SK-N-MC (cell line): ENCODE data around the gene ATPAF1.

ENCODE experiments used
- EZH2 ChIP-seq: fragments of 200-600 bp; sonication (generic); IDR thresholded peaks from one replicate; pipeline ENCODE4 v1.6.1; 2017; ENCODE audit warnings: antibody characterized with exemption
- FOXP2 ChIP-seq: optimal IDR thresholded peaks from 2 replicates; pipeline ENCODE3; 2011; ENCODE audit warnings: mild to moderate bottlenecking, moderate library complexity; ENCODE audit not compliant: insufficient read depth; ENCODE audit errors: extremely low read length, control extremely low read depth
- POLR2AphosphoS5 ChIP-seq: IDR thresholded peaks from 2 replicates; pipeline ENCODE4 v1.6.1; 2012; ENCODE audit warnings: mild to moderate bottlenecking, low read depth, low read length, borderline replicate concordance

DNA sequence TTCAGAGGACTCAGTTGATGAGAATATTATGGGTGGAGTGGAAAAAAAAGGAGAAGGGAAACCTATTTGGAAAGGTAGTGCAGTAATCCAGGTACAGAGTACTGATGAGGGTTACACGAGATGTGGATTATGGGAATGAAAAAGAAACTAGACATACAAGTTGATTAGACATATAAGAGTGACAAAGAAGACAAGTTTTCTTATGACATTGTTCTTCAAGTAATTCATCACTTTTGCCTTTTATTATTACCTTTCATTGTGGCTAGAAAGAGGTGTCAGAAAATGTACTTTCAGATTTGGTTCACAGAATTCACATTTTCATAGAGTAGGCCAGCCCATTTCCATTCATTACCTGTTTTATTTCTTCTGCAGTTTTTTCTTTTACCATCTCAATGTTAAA is 10.4 kb downstream of the ATPAF1 start:
- TF ChIP-seq EZH2: no peak
- TF ChIP-seq POLR2AphosphoS5: no peak
- no peak for TF ChIP-seq FOXP2
